ENCODE data around the gene VRTN. TPM values are rescaled to one million over a fixed set of nuclear protein-coding genes. Genes with fewer than 3 reads are reported as not detected.

Gene VRTN
- total and polyA plus RNA-seq, 2 of the 8 experiments (the other 6 are each of a cell fraction or from before 2014, with no cell fraction given) = 133 to 148 TPM

GRCh38 chr14:74326369-74327152 lies 21.7 kb upstream of the VRTN start (continued):
- TF ChIP-seq PHF8 (conservative IDR thresholded peaks at IDR 0.05; ENCODE audit: low read depth, low read length) = no peak
- peak; percentile 60; the same call in 1 of the 2 replicates for TF ChIP-seq CHD2 (IDR thresholded peaks at IDR 0.05; ENCODE audit: low read length)
- TF ChIP-seq POLR2A (IDR thresholded peaks at IDR 0.05; ENCODE audit: control extremely low read depth in 1 of 2, low read depth in 2 of 2, low read length in 2 of 2) = peak; percentile 86 to 97
- peak; percentile 76 for TF ChIP-seq TAF1 (IDR thresholded peaks at IDR 0.05; ENCODE audit: low read depth, low read length)
- no peak for TF ChIP-seq RFX5 (IDR thresholded peaks at IDR 0.05; ENCODE audit: borderline replicate concordance, low read depth, low read length)
- 0 out of 2 replicates have a peak, but pooled peaks have one; percentile 2 for TF ChIP-seq JUN (IDR thresholded peaks at IDR 0.05; ENCODE audit: low read depth, low read length)
- TF ChIP-seq BRCA1 (IDR thresholded peaks at IDR 0.05; ENCODE audit: low read depth, low read length) = no peak
- TF ChIP-seq ZNF274 (IDR thresholded peaks at IDR 0.05; ENCODE audit: borderline replicate concordance, extremely low read depth, low read length) = no peak
- no peak for TF ChIP-seq NRF1 (IDR thresholded peaks at IDR 0.05; ENCODE audit: low read depth, low read length)
- peak; percentile 14 to 26 for TF ChIP-seq BCL11A (IDR thresholded peaks at IDR 0.05; ENCODE audit: low read depth in 2 of 2, low read length in 2 of 2)
- TF ChIP-seq ATF2 (IDR thresholded peaks at IDR 0.05; ENCODE audit: low read length) = peak; percentile 39; the same call in 1 of the 2 replicates
